ACHN (cell line): ENCODE results near the gene WDR7.
"Not testable (repeated sequence)": the region's sequence is repeated elsewhere in the genome, so short reads cannot be mapped to it uniquely, and the experiment has no call there.

Source experiments
- DNase-seq: peaks from one replicate; pipeline ENCODE4 v3.0.0-alpha.2; 2015
- in situ Hi-C: cut with HindIII; loops from 2 replicates; pipeline ENCODE4 v1.10.0; 2017; ENCODE audit warnings: low sequenced_read_pairs, low pct_ligation_motif_present, low pct_unique_long_range_greater_than_20kb

The WDR7 gene

DNA sequence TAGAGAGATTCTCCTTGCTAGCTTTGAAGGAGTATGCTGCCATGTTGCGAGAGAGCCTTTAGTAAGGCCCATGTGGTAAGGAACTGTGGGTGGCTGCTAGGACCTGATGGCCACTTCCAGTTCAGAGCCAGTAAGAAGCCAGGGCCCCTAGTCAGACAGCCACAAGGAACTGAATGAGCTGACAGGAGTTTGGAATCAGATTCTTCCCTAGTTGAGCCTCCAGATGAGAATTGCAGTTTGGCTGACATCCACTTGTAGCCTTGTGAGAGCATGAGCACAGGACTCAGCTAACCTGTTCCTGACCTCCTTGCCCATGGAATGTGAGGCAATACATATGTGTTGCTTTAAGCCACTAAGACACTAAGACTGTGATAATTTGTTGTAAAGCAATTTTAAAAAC, 1.2 kb upstream of the WDR7 start:
- DNase-seq: no peak
- in situ Hi-C loops: no loop called here

DNA sequence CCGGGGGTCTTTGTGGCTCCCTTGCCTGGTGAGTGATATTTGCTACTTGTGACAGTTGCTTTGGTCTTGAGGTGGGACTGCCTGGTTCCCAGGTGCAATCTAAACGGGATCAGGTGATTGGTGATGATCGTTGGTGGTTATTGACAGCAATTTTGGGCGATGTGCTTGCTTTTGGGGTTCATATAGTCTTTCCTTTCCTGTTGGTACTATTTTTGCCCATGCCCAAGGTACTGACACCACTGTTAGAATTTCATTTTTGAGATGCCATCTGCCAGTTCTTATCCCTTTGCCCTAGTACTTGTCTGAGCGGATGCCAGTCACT, 573 bp downstream of the WDR7 start:
- in situ Hi-C loops: no loop called here
- no peak for DNase-seq

DNA sequence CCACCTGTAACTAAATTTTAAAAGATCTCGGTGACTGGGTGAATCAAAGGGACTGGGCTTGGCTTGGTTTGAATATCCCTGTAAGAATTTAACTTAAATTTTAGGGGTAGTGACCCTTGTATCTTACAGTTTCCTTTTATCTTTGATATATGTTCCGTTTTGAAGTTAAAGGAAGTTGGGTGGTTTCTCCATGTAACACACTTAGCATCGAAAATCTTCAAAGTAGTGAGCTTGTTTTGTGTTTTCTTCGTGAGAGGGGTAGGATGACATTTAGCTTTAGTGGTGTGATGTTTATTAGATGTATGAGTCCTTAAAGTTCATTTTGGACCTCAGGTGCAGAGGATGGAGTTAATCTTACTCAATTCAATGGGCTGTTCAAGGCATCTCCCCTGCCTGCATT, 1.6 kb downstream of the WDR7 start:
- in situ Hi-C loops: no loop called here

DNA sequence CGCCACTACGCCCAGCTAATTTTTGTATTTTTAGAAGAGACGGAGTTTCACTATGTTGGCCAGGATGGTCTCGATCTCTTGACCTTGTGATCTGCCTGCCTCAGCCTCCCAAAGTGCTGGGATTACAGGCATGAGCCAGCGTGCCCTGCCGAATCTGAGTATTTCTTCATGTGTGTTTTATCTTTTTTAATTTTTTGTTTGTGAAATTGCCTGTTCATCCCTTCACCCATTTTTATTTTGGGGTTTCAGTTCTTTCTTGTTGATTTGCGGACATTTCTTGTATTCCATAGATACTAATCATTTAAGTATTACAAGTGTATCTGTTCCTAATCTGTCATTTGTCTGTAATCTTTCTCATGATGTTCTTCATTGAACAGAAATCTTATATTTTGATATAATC, 3.1 kb downstream of the WDR7 start:
- DNase-seq, in situ Hi-C loops: not testable (repeated sequence)

More for the DNA sequence above, 1.6 kb downstream of the WDR7 start:
- no peak for DNase-seq

DNA sequence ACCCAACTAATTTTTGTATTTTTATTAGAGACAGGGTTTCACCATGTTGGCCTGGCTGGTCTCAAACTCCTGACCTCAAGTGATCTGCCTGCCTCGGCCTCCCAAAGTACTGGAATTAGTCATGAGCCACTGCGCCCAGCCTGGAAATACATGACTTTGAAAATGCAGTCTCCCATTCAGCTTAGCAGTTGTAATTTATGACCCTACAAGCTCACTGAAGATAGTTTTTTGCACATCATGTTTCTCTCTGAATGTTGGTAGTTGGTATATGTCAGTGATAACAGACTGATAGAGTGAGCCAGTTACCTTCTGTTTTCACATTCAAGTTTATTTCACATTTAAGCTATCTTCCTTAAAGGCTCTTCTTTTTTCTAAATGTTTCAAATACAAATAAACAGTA, 7.1 kb downstream of the WDR7 start:
- no peak for DNase-seq
- in situ Hi-C loops: no loop called here

DNA sequence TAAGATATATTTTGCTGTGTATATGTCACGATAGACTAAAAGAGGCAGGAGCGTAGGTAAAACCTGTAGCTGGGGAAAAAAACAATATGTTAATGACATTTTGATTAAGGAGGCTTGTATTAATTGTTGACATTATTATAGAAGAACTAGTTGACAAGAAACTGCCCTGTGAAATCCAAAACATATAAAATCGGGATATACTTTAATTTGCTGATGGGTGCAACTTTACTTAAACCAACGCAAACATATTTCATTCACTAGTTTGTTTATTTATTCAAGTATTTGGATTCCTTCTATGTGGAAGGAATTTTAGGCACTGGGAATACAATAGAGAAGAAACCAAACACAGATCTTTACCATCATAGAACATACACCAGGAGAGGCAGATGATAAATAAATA, 8.0 kb downstream of the WDR7 start:
- in situ Hi-C loops: no loop called here

DNA sequence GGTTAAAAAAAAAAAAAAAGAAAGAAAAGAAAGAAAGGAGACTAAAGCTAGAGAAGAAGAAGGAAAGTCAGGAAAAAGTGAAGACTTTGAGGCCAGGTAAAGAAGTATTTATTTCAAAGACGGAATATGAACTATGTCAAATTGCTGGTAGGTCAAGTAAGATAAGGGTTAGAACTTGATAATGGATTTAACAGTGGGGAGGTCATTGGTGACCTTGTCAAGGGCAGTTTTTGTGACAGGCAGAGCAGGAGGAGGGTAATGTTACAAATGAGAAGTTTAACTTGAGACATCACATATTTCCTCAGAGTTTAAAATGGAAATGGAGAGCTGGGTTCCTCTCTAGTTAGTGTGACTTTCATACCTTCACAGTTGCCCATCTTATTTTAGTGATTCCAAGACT, 9.5 kb downstream of the WDR7 start:
- DNase-seq: no peak
- in situ Hi-C loops: no loop called here

More for the DNA sequence above, 8.0 kb downstream of the WDR7 start:
- DNase-seq: no peak

DNA sequence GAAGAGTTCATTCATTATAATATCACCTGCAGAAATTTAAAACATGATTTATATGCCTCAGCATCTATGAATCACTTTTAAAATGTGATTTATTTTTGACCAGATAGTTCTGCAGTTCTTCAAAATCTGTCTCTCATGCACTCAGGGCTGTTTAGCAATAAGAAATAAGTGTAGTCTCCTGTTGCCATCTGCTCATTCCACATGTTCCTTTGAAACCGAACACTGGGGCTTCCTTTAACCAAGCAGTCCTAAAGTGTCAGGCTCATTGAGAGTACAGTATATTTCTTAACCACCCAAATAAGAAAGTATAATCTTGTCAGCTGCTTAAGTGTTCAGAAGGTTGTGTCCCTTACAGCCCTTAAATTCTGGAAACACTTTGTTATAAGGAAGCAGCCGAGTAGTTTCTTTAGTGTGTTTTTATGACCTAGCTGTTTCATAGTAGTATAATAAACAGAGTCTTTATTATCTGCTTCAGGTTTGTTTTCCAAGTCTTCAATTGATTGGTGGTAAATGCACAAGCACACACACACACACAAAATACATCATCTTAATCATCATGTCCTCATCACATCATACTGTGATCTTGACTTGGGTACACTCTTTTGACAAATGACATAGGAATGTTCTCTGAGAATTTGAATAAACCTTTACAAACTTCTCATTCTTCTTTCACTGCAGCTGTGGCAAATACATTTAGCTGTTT, 10.4 kb downstream of the WDR7 start:
- in situ Hi-C loops: no loop called here
- DNase-seq: no peak

DNA sequence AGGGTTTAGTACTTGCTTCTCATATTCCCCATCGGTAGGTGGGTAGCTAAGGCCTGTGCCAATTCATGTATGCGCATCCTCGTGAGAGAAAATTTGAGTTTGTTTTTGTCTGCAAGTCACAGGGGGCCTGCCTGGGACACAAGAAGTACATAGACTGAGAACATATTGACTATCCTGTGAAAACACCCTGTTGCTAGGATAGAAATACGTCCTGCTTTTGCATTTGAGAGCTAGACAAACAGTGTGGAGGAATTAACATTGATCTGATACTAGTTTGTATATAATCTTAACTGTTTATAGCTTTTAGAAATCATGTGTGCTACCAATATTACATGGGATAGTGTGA, 10.9 kb downstream of the WDR7 start:
- in situ Hi-C loops: no loop called here
- no peak for DNase-seq

DNA sequence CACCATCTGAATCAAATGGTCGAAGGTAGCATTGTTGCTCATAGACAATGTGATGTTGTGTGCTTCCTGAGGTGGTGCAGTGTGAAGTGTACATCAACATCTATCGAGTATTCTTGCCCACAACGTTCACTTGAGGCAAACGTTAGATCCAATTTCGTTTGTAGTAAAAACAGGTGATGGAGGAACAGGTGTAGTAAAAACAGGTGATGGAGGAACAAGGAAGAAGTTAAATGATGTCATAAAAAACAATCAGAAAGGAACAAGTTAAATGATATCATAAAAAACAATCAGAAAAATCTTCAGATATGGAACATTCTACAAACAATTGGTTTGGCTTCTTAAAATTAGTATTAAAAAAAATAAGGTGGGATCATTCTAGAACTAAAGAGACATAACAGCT, 11.3 kb downstream of the WDR7 start:
- DNase-seq: no peak
- in situ Hi-C loops: no loop called here

DNA sequence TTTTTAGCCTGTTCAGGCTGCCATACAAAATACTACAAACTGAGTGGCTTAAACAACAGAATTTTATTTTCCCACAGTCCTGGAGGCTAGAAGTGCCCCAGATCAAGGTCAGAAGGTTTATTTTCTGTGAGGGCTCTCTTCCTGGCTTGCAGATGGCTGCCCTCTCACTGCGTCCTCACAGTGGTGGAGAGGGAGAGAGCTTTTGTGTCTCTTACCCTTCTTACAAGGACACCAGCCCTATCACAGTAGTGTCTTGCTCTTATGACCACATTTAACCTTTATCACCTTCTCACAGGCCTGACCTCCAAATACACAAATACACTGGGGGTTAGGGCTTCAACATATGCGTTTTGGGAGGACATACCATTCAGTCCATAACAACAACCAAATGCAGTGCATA, 11.7 kb downstream of the WDR7 start:
- no peak for DNase-seq

DNA sequence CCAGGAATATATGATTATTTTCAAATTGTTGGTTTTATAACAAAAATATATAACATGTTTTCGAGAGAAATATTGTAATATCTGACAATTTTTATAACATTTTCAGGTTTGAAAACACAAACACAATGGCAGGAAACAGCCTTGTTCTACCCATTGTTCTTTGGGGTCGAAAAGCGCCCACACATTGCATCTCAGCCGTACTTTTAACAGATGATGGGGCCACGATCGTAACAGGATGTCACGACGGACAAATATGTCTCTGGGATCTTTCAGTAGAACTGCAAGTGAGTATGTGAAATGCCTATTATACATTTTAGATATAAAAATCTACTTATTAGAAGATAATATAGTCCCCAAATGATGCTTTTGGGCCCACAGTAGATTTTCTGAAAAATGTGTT, 21.2 kb downstream of the WDR7 start:
- in situ Hi-C loops: no loop called here
- DNase-seq: no peak

More for the DNA sequence above, 11.7 kb downstream of the WDR7 start:
- in situ Hi-C loops: no loop called here

DNA sequence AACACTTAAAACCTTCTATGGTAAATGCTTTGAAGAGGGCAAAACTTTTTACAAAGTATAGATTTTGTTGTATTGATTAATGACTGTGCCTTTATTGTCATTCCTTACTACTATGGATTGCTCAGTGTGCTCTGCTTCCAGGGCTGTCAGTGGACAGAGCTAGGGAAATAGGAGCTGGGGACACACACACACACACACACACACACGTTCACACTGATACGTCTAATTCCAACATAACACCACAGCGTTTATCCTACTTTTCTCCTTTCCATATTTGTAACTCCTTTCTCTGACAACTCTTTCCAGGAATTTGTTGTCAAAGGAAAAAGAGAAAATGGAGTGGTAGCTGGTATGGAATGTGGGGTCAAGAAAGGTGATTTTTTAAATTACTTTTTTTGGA, 21.8 kb downstream of the WDR7 start:
- in situ Hi-C loops: no loop called here

DNA sequence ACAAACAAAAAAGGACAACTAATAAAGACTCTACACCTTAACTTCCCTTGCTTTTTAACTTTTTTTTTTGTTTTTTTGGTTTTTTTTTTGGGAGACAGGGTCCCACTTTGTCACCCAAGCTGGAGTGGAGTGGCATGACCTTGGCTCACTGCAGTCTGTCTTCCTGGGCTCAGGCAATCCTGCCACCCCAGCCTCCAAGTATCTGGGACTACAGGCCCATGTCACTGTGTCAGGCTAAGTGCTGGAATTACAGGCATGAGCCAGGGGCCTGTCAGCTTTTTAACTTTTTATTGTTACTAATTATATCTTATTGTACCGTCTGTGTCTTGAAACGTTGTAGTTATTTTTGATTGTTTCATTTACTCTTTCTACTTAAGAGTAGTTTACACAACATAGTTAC, 25.5 kb downstream of the WDR7 start:
- in situ Hi-C loops: no loop called here
- no peak for DNase-seq

More for the DNA sequence above, 21.8 kb downstream of the WDR7 start:
- DNase-seq: no peak

DNA sequence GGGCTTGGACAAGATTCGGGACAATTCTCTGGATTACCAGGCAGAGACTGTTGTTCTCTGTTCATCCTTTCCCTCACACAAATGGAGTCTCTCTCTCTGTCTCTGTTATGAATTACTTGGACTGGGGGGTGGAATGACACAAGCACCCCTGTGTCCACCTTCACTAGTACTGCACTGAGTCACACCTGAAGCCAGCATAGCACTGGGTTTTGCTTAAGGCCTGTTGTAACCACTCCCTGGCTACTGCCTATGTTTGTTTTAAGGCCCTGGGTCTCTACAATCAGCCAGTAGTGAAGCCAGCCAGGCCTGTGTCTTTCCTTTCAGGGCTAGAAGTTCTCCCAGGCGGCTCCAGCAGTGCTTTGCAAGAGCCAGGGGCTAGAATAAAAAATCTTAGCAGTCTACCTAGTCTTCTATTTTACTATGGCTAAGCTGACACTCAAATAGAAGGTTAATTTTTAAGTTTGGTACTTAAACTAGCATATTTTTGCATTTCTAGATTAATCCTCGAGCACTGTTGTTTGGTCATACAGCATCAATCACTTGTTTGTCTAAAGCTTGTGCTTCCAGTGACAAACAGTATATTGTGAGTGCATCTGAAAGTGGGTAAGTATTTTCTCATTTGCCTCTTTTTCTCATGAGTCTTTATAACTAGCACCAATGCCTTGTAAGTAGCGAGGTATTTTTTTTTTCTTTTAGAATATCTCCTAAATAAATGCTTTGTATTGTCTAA, 27.8 kb downstream of the WDR7 start:
- in situ Hi-C loops: no loop called here
- no peak for DNase-seq

DNA sequence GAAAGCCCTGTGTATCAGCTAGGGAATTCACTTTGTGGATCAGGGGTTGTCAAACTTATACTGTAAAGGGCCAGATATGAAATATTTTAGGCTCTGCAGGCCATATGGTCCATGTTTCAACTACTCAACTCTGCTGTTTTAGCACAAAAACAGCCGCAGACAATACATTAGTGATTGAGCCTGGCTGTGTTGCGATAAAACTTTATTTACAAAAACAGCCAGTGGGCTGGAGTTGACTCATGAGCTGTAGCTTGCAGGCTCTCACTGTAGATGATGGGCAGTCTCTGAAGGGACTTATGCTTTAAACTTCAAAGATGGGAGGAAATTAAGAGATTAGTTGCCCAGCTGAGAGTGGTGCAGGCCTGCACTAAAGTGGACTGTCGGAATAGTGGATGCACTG, 33.1 kb downstream of the WDR7 start:
- DNase-seq: no peak
- in situ Hi-C loops: no loop called here

DNA sequence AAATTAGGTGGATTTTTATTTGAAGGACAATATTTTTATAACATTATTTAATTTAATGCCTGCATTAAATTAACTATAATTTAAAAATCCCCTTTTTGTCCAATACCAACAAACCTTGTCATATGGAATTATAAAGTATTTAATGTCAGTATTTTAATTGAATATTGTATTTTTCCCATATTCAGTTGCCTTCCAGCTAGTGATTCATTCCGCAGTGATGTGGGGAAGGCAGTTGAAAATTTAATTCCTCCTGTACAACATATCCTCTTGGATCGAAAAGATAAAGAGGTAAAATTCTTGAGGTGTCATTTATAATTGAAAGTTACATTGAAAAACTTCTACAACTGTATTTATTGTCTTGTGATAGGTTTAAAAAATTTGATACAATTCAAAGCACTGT, 40.4 kb downstream of the WDR7 start:
- DNase-seq: no peak
- in situ Hi-C loops: no loop called here

DNA sequence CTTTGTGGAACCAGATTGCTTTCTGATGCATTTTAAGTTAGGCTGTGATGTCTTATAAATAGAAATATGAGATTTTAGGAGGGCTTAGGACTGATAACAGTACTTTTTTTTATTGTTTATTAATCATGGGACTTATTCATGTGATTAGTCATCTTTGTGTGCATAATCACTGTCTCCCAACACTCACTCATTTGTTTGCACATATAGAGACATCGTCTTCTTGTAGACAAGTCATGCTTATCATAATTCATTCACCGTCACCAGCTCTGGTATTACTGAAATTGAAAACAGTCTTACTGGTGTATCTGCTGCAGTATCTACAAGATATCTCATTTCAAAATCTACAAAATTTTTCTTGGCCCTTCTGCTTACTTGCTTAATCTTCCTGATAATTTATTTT, 45.8 kb downstream of the WDR7 start:
- DNase-seq: no peak
- in situ Hi-C loops: no loop called here

DNA sequence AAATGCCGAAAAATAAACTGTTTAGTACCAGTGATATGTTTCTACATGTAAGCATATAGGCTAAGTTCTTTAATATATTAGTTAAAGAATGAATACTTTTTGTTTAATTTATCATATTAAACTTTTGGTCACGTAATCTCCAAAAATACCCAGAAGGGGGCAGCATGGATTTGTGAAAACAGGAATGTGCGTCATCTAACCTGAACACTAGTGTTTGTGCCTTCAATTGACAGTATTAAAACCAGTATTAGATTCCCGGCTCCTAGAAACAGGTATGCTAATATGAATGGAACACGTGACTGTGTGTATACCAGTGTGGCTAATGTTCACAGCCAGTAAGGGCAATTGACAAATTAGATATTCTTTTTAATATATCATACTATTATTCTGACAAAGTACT, 51.8 kb downstream of the WDR7 start:
- in situ Hi-C loops: no loop called here
- peak; percentile 58 for DNase-seq

DNA sequence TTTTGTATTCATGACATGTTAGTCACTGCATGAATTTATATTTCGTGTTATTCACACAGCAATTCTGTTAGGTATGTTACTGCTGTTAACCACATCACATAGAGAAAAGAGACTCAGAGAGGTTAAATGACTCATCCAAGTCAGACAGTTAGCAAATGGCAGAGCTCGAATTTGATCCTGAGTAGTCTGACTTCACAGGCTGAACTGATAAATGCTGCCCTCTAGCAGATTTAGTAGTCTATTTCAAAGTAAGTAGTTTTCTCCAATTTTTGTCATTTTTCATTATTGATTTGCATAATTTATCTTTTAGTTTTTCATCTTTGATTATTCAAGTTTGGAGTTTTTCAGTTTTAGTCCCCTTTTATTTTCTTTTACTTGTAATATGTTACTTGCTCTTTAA, 58.3 kb downstream of the WDR7 start:
- peak; percentile 84 for DNase-seq

More for the DNA sequence above, 58.3 kb downstream of the WDR7 start:
- in situ Hi-C loops: no loop called here
